IPS DF 4.7 (cell line): Measurements from ENCODE around the gene CCDC183.
"Not testable (repeated sequence)": the region's sequence is repeated elsewhere in the genome, so short reads cannot be mapped to it uniquely, and the experiment has no call there.

Source experiments
- DNase-seq: peaks from one replicate; pipeline ENCODE4 v3.0.0-alpha.2; 2013; ENCODE audit warnings: low spot score; ENCODE audit errors: extremely low read depth

Gene CCDC183

GRCh38 chr9:136796238-136796774, at the start of gene CCDC183:
CCDC183 (plus strand) TSS chr9:136796338; CDS start chr9:136796398, 60 bp downstream.
- DNase-seq: no peak

- no peak for DNase-seq
These were observed 49.5 kb upstream of the CCDC183 start for GRCh38 chr9:136746621-136747020.

- DNase-seq: no peak
These were observed 48.7 kb upstream of the CCDC183 start for GRCh38 chr9:136747161-136748060.

- no peak for DNase-seq
These were observed 47.9 kb upstream of the CCDC183 start, which contains the start of gene LCN6 for GRCh38 chr9:136748201-136748600. LCN6 (minus strand) TSS chr9:136748525; CDS start chr9:136748483, 42 bp downstream.

- DNase-seq: no peak
These were observed 47.2 kb upstream of the CCDC183 start for GRCh38 chr9:136748666-136749611.

GRCh38 chr9:136750526-136750925, 45.6 kb upstream of the CCDC183 start:
- DNase-seq: no peak

GRCh38 chr9:136751244-136751643, 44.9 kb upstream of the CCDC183 start:
- no peak for DNase-seq

GRCh38 chr9:136751814-136752213, 44.3 kb upstream of the CCDC183 start:
- no peak for DNase-seq

- no peak for DNase-seq
These were observed 42.6 kb upstream of the CCDC183 start for GRCh38 chr9:136753371-136754058.

- DNase-seq: no peak
These were observed 42.0 kb upstream of the CCDC183 start for GRCh38 chr9:136754059-136754572.

GRCh38 chr9:136754626-136755301, 41.4 kb upstream of the CCDC183 start:
- DNase-seq: no peak

GRCh38 chr9:136755302-136756133, 40.6 kb upstream of the CCDC183 start:
- not testable (repeated sequence) for DNase-seq

- no peak for DNase-seq
These were observed 40.1 kb upstream of the CCDC183 start for GRCh38 chr9:136756134-136756438.

GRCh38 chr9:136756836-136757235, 39.3 kb upstream of the CCDC183 start:
- DNase-seq: no peak

- no peak for DNase-seq
These were observed 38.8 kb upstream of the CCDC183 start for GRCh38 chr9:136757328-136757727.

GRCh38 chr9:136757751-136758140, 38.4 kb upstream of the CCDC183 start:
- DNase-seq: no peak

GRCh38 chr9:136759001-136759400, 37.1 kb upstream of the CCDC183 start:
- DNase-seq: no peak

- DNase-seq: no peak
These were observed 36.5 kb upstream of the CCDC183 start for GRCh38 chr9:136759436-136760325.
